ENCODE data around the gene CLN6.

CLN6 gene

GRCh38 chr15:68272721-68273271 is 43.3 kb upstream of the CLN6 start:
- FAIRE-seq (no peak), DNase-seq (ENCODE audit: insufficient read length, low spot score) (no peak)
- TF ChIP-seq POLR2A (IDR thresholded peaks at IDR 0.05; ENCODE audit: low read depth, low read length), result no peak
- TF ChIP-seq SPI1 (IDR thresholded peaks at IDR 0.05; ENCODE audit: low read depth, low read length), result no peak

GRCh38 chr15:68271854-68272471 is 42.4 kb upstream of the CLN6 start:
- TF ChIP-seq TAF1 (IDR thresholded peaks at IDR 0.05; ENCODE audit: low read depth, low read length), result no peak
- TF ChIP-seq POLR2A (IDR thresholded peaks at IDR 0.05; ENCODE audit: low read depth, low read length), result no peak
- TF ChIP-seq PAX5 (IDR thresholded peaks at IDR 0.05; ENCODE audit: insufficient read depth, low read length, severe bottlenecking), result no peak
- TF ChIP-seq POLR2AphosphoS5 (IDR thresholded peaks at IDR 0.05; ENCODE audit: low read depth, low read length), result no peak
- TF ChIP-seq SPI1 (IDR thresholded peaks at IDR 0.05; ENCODE audit: low read depth, low read length), result no peak
- no peak for TF ChIP-seq POU2F2 (IDR thresholded peaks at IDR 0.05; ENCODE audit: low read depth, low read length)
- FAIRE-seq, result no peak
- DNase-seq (ENCODE audit: insufficient read length, low spot score), result no peak

DNA sequence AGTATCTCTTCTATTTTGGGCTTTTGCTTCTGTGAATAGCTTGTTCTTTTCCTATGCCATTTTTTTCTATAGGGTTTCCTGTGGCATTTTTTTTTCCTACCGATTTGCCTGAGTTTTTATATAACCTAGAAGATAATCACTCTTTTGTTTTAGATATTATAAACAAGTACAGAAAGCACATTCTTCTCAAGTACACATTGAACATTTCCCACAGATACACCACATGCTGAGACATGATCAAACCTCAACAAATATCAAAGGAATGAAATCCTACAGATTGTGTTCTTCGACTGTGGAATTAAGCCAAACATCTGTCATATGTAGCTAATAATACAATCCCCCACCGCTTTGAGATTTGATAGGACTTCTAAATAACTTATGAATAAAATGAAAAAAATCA is 38.9 kb upstream of the CLN6 start:
- TF ChIP-seq TAF1 (IDR thresholded peaks at IDR 0.05; ENCODE audit: low read depth, low read length), result no peak
- TF ChIP-seq SPI1 (IDR thresholded peaks at IDR 0.05; ENCODE audit: low read depth, low read length), result no peak
- TF ChIP-seq POU2F2 (IDR thresholded peaks at IDR 0.05; ENCODE audit: low read depth, low read length), result no peak
- TF ChIP-seq POLR2AphosphoS5 (IDR thresholded peaks at IDR 0.05; ENCODE audit: low read depth, low read length), result no peak
- no peak for TF ChIP-seq PAX5 (IDR thresholded peaks at IDR 0.05; ENCODE audit: insufficient read depth, low read length, severe bottlenecking)
- TF ChIP-seq POLR2A (IDR thresholded peaks at IDR 0.05; ENCODE audit: low read depth, low read length), result no peak
- DNase-seq (ENCODE audit: insufficient read length, low spot score) (no peak), FAIRE-seq (no peak)

- DNase-seq (ENCODE audit: insufficient read length, low spot score) (no peak), FAIRE-seq (no peak)
- no peak for TF ChIP-seq POLR2A (IDR thresholded peaks at IDR 0.05; ENCODE audit: low read depth, low read length)
- no peak for TF ChIP-seq PAX5 (IDR thresholded peaks at IDR 0.05; ENCODE audit: insufficient read depth, low read length, severe bottlenecking)
- no peak for TF ChIP-seq SPI1 (IDR thresholded peaks at IDR 0.05; ENCODE audit: low read depth, low read length)
- no peak for TF ChIP-seq POLR2AphosphoS5 (IDR thresholded peaks at IDR 0.05; ENCODE audit: low read depth, low read length)
- no peak for TF ChIP-seq POU2F2 (IDR thresholded peaks at IDR 0.05; ENCODE audit: low read depth, low read length)
- TF ChIP-seq TAF1 (IDR thresholded peaks at IDR 0.05; ENCODE audit: low read depth, low read length), result no peak
These were observed 36.1 kb upstream of the CLN6 start for GRCh38 chr15:68265674-68266073.

- DNase-seq (ENCODE audit: insufficient read length, low spot score) (no peak), FAIRE-seq (no peak)
- no peak for TF ChIP-seq POU2F2 (IDR thresholded peaks at IDR 0.05; ENCODE audit: low read depth, low read length)
- no peak for TF ChIP-seq POLR2AphosphoS5 (IDR thresholded peaks at IDR 0.05; ENCODE audit: low read depth, low read length)
- no peak for TF ChIP-seq SPI1 (IDR thresholded peaks at IDR 0.05; ENCODE audit: low read depth, low read length)
- TF ChIP-seq PAX5 (IDR thresholded peaks at IDR 0.05; ENCODE audit: insufficient read depth, low read length, severe bottlenecking), result no peak
- TF ChIP-seq POLR2A (IDR thresholded peaks at IDR 0.05; ENCODE audit: low read depth, low read length), result no peak
- TF ChIP-seq TAF1 (IDR thresholded peaks at IDR 0.05; ENCODE audit: low read depth, low read length), result no peak
These were observed 35.6 kb upstream of the CLN6 start for GRCh38 chr15:68265081-68265480.

DNA sequence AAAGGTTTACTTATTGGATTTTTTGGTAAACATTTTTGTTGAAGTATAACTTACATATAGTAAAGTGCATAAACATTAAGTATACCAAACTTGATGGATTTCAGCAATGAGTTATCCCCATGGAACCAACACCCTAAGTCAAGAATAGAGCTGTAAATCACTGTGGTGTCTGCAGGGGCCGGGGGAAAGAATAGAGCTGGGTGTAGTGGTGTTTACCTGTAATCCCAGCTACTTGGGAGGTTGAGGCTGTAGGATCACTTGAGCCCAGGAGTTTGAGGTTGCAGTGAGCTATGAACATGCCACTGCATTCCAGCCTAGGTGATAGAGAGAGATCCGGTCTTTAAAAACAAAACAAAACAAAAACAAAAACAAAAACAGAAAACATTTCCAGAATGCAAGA is 34.8 kb upstream of the CLN6 start:
- DNase-seq (ENCODE audit: insufficient read length, low spot score) (no peak), FAIRE-seq (no peak)
- TF ChIP-seq POU2F2 (IDR thresholded peaks at IDR 0.05; ENCODE audit: low read depth, low read length) (no peak), PAX5 (IDR thresholded peaks at IDR 0.05; ENCODE audit: insufficient read depth, low read length, severe bottlenecking) (no peak), POLR2A (IDR thresholded peaks at IDR 0.05; ENCODE audit: low read depth, low read length) (no peak), TAF1 (IDR thresholded peaks at IDR 0.05; ENCODE audit: low read depth, low read length) (no peak), POLR2AphosphoS5 (IDR thresholded peaks at IDR 0.05; ENCODE audit: low read depth, low read length) (no peak), SPI1 (IDR thresholded peaks at IDR 0.05; ENCODE audit: low read depth, low read length) (no peak)

- FAIRE-seq, result no peak
- no peak for DNase-seq (ENCODE audit: insufficient read length, low spot score)
- TF ChIP-seq POU2F2 (IDR thresholded peaks at IDR 0.05; ENCODE audit: low read depth, low read length) (no peak), POLR2A (IDR thresholded peaks at IDR 0.05; ENCODE audit: low read depth, low read length) (no peak), TAF1 (IDR thresholded peaks at IDR 0.05; ENCODE audit: low read depth, low read length) (no peak), POLR2AphosphoS5 (IDR thresholded peaks at IDR 0.05; ENCODE audit: low read depth, low read length) (no peak), PAX5 (IDR thresholded peaks at IDR 0.05; ENCODE audit: insufficient read depth, low read length, severe bottlenecking) (no peak), SPI1 (IDR thresholded peaks at IDR 0.05; ENCODE audit: low read depth, low read length) (no peak)
These were observed 33.2 kb upstream of the CLN6 start for GRCh38 chr15:68262514-68263356.

DNA sequence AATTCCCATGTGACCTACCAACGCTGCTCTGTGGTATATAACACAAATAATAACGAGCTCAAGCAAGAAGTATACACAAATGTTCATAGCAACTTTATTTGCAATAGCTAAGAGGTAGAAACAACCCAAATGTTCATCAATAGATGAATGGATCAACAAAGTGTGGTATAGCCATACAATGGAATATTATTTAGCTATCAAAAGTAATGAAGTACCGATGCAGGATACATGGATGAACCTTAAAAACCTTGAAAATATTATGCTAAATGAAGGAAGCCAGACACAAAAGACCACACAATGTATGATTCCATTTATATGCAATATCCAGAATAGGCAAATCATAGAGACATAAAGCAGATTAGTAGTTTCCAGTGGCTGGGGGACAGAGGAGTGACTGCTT is 32.5 kb upstream of the CLN6 start:
- FAIRE-seq (no peak), DNase-seq (ENCODE audit: insufficient read length, low spot score) (no peak)

GRCh38 chr15:68261241-68261640 is 31.7 kb upstream of the CLN6 start:
- DNase-seq (ENCODE audit: insufficient read length, low spot score), result no peak
- TF ChIP-seq POLR2A (IDR thresholded peaks at IDR 0.05; ENCODE audit: low read depth, low read length), result no peak
- no peak for TF ChIP-seq POU2F2 (IDR thresholded peaks at IDR 0.05; ENCODE audit: low read depth, low read length)
- no peak for TF ChIP-seq SPI1 (IDR thresholded peaks at IDR 0.05; ENCODE audit: low read depth, low read length)
- no peak for TF ChIP-seq TAF1 (IDR thresholded peaks at IDR 0.05; ENCODE audit: low read depth, low read length)
- no peak for TF ChIP-seq PAX5 (IDR thresholded peaks at IDR 0.05; ENCODE audit: insufficient read depth, low read length, severe bottlenecking)
- TF ChIP-seq POLR2AphosphoS5 (IDR thresholded peaks at IDR 0.05; ENCODE audit: low read depth, low read length), result no peak
- FAIRE-seq, result no peak

More for the DNA sequence above, 32.5 kb upstream of the CLN6 start:
- TF ChIP-seq POU2F2 (IDR thresholded peaks at IDR 0.05; ENCODE audit: low read depth, low read length), result no peak
- no peak for TF ChIP-seq PAX5 (IDR thresholded peaks at IDR 0.05; ENCODE audit: insufficient read depth, low read length, severe bottlenecking)
- TF ChIP-seq POLR2A (IDR thresholded peaks at IDR 0.05; ENCODE audit: low read depth, low read length), result no peak
- no peak for TF ChIP-seq POLR2AphosphoS5 (IDR thresholded peaks at IDR 0.05; ENCODE audit: low read depth, low read length)
- no peak for TF ChIP-seq TAF1 (IDR thresholded peaks at IDR 0.05; ENCODE audit: low read depth, low read length)
- no peak for TF ChIP-seq SPI1 (IDR thresholded peaks at IDR 0.05; ENCODE audit: low read depth, low read length)
